Measurements from ENCODE around the gene SUMO2. TPM values are rescaled to one million over a fixed set of nuclear protein-coding genes. Genes with fewer than 3 reads are reported as not detected.

SUMO2 gene
- total RNA-seq, 1 experiment from 2014 or later, result 859 TPM

GRCh38 chr17:75153780-75154194 is 29.0 kb downstream of the SUMO2 start:
- Histone ChIP-seq H3K4me2 (ENCODE audit: low read length) (peak overlapping the region; percentile 90), H3K27ac (ENCODE audit: low read depth, low read length) (peak overlapping the region; percentile 94), H2AFZ (ENCODE audit: low read depth, low read length, poor library complexity, severe bottlenecking) (no peak overlapping the region), H3K4me3 (replicated peaks in 1 of 2; ENCODE audit: low read depth in 1 of 2, low read length in 2 of 2) (peak overlapping the region; percentile 88 to 96), H3K79me2 (ENCODE audit: insufficient read depth, low read length) (peaks cover 55% of the 10 kb centered on the region), H3K9me3 (ENCODE audit: control insufficient read depth in 1 of 2, insufficient read depth in 1 of 2, low read depth in 1 of 2, low read length in 2 of 2) (no peaks in the 10 kb centered on the region), H3K36me3 (ENCODE audit: control insufficient read depth in 1 of 2, insufficient read depth in 2 of 2, low read length in 2 of 2) (peaks cover 5 to 10% of the 10 kb centered on the region in 2 experiments; a peak in 3 of 4 replicates), H3K27me3 (ENCODE audit: insufficient read depth, low read length) (no peaks in the 10 kb centered on the region), H4K20me1 (ENCODE audit: insufficient read depth) (peaks cover 23% of the 10 kb centered on the region; the same call in 1 of the 2 replicates), H3K9me2 (ENCODE audit: insufficient read depth) (no peaks in the 10 kb centered on the region), H3K4me1 (ENCODE audit: control insufficient read depth in 1 of 2, insufficient read depth in 2 of 2, low read length in 2 of 2) (peaks cover 55 to 58% of the 10 kb centered on the region in 2 experiments), H3K9ac (ENCODE audit: low read length) (peak overlapping the region; percentile 92)
- intact Hi-C loops (cut with micrococcal nuclease), result no loop called here
- no TSS peak for BruUV-seq (replicated peaks)
- TF ChIP-seq MAX (IDR thresholded peaks at IDR 0.05), result peak; percentile 20; the same call in 1 of the 2 replicates
- TF ChIP-seq ZNF274 (IDR thresholded peaks at IDR 0.05; ENCODE audit: low read depth, low read length), result no peak
- ChIA-PET RAD21 (ENCODE audit: low non-redundant PET in 1 of 2, low total read pairs in 2 of 2, uncharacterized antibody in 2 of 2, unreplicated experiment in 2 of 2) (no interaction called here), POLR2A (interaction anchor here (0.6 to 3.0 kb wide), 11 partner anchors 9 to 281 kb away, joined by 3 to 23 read pairs (median 5); partner anchors contain the start of genes FDXR and NUP85), CTCF (no interaction called here)
- DNase-seq (ENCODE audit: low read depth, low spot score) (no peak), ATAC-seq (peak; percentile 7)

GRCh38 chr17:75152922-75153779 is 29.6 kb downstream of the SUMO2 start:
- ChIA-PET POLR2A (no interaction called here), RAD21 (ENCODE audit: low non-redundant PET in 1 of 2, low total read pairs in 2 of 2, uncharacterized antibody in 2 of 2, unreplicated experiment in 2 of 2) (no interaction called here), CTCF (no interaction called here)
- Histone ChIP-seq H3K4me1 (ENCODE audit: control insufficient read depth in 1 of 2, insufficient read depth in 2 of 2, low read length in 2 of 2) (peaks cover 48 to 51% of the 10 kb centered on the region in 2 experiments), H3K79me2 (ENCODE audit: insufficient read depth, low read length) (peaks cover 62% of the 10 kb centered on the region), H3K4me2 (ENCODE audit: low read length) (peak overlapping the region; percentile 90), H4K20me1 (ENCODE audit: insufficient read depth) (peaks cover 29% of the 10 kb centered on the region; the same call in 1 of the 2 replicates), H3K9me3 (ENCODE audit: control insufficient read depth in 1 of 2, insufficient read depth in 1 of 2, low read depth in 1 of 2, low read length in 2 of 2) (no peaks in the 10 kb centered on the region), H3K9ac (ENCODE audit: low read length) (peak overlapping the region; percentile 92), H3K9me2 (ENCODE audit: insufficient read depth) (no peaks in the 10 kb centered on the region), H3K36me3 (ENCODE audit: control insufficient read depth in 1 of 2, insufficient read depth in 2 of 2, low read length in 2 of 2) (peaks cover 12 to 17% of the 10 kb centered on the region in 2 experiments), H2AFZ (ENCODE audit: low read depth, low read length, poor library complexity, severe bottlenecking) (no peak overlapping the region), H3K4me3 (replicated peaks in 1 of 2; ENCODE audit: low read depth in 1 of 2, low read length in 2 of 2) (peak overlapping the region; percentile 88 to 96), H3K27ac (ENCODE audit: low read depth, low read length) (peak overlapping the region; percentile 94), H3K27me3 (ENCODE audit: insufficient read depth, low read length) (no peaks in the 10 kb centered on the region)
- DNase-seq (ENCODE audit: low read depth, low spot score), result no peak
- intact Hi-C loops (cut with micrococcal nuclease), result no loop called here
- no peak for ATAC-seq
- BruUV-seq (replicated peaks), result TSS peak; percentile 64
- no peak for TF ChIP-seq ZBTB33 (IDR thresholded peaks at IDR 0.05; ENCODE audit: extremely low read depth, insufficient replicate concordance, low read length)
- TF ChIP-seq CTCF (IDR thresholded peaks at IDR 0.05 in 2 of 3, conservative IDR thresholded peaks at IDR 0.05 in 1 of 3; ENCODE audit: borderline replicate concordance in 1 of 3, insufficient read depth in 1 of 3, low read depth in 2 of 3, low read length in 2 of 3), result no peak
- TF ChIP-seq POLR2AphosphoS5 (IDR thresholded peaks at IDR 0.05; ENCODE audit: low read depth, low read length), result no peak
- no peak; the same call in 1 of the 2 replicates for TF ChIP-seq MAX (IDR thresholded peaks at IDR 0.05)
- TF ChIP-seq JUND (IDR thresholded peaks at IDR 0.05), result no peak
- TF ChIP-seq ZNF274 (IDR thresholded peaks at IDR 0.05; ENCODE audit: low read depth, low read length), result no peak
- no peak for TF ChIP-seq ZFX (IDR thresholded peaks at IDR 0.05)
- TF ChIP-seq ATF3 (IDR thresholded peaks at IDR 0.05), result no peak
- no peak for TF ChIP-seq CBX3 (IDR thresholded peaks at IDR 0.05; ENCODE audit: low read depth)
- TF ChIP-seq ELF1 (IDR thresholded peaks at IDR 0.05; ENCODE audit: borderline replicate concordance, low read depth), result no peak

All from HCT116 (cell line).